Small intestine (tissue), 7 donors: ENCODE measurements around the gene SETD3. TPM values are rescaled to one million over a fixed set of nuclear protein-coding genes. Genes with fewer than 3 reads are reported as not detected.
"Not testable (repeated sequence)": the region's sequence is repeated elsewhere in the genome, so short reads cannot be mapped to it uniquely, and the experiment has no call there.

Experiments used
- DNase-seq, 2 donors: peaks; one replicate each; pipeline versions ENCODE4 v3.0.0 to v3.0.0-alpha.2; 2013
- FAIRE-seq: peaks from 2 replicates; lab custom pipeline; 2012; peaks lifted over from hg19 to GRCh38; lab: Jason Lieb, UNC
- H3K27ac ChIP-seq, 3 donors: one replicate each; pipeline ENCODE4 v1.5.1; 2013; ENCODE audit warnings: low read length in 2 of 3, mild to moderate bottlenecking in 2 of 3, control low read depth in 1 of 3, inconsistent platforms in 1 of 3, low read depth in 1 of 3, moderate library complexity in 1 of 3
- H3K27me3 ChIP-seq, 3 donors: one replicate each; pipeline ENCODE4 v1.6.1; 2013; ENCODE audit warnings: low read length in 3 of 3, inconsistent platforms in 1 of 3; ENCODE audit not compliant: control insufficient read depth in 3 of 3, insufficient read depth in 3 of 3
- H3K36me3 ChIP-seq, 3 donors: one replicate each; pipeline ENCODE4 v1.6.1; 2013; ENCODE audit warnings: low read length in 3 of 3, inconsistent platforms in 1 of 3, low read depth in 1 of 3, mild to moderate bottlenecking in 1 of 3, moderate library complexity in 1 of 3; ENCODE audit not compliant: control insufficient read depth in 3 of 3, insufficient read depth in 2 of 3
- H3K4me1 ChIP-seq, 3 donors: one replicate each; pipeline ENCODE4 v1.6.1; 2013; ENCODE audit warnings: low read length in 2 of 3, inconsistent platforms in 1 of 3, low read depth in 1 of 3, mild to moderate bottlenecking in 1 of 3, moderate library complexity in 1 of 3; ENCODE audit not compliant: control insufficient read depth in 3 of 3, insufficient read depth in 2 of 3
- H3K4me3 ChIP-seq, 3 donors: one replicate each; pipeline ENCODE4 v1.5.1; 2013; ENCODE audit warnings: low read length in 3 of 3, control low read depth in 1 of 3, inconsistent platforms in 1 of 3, low read depth in 1 of 3, mild to moderate bottlenecking in 1 of 3, moderate library complexity in 1 of 3
- H3K9me3 ChIP-seq, 2 donors: one replicate each; pipeline ENCODE4 v1.6.1; 2013; ENCODE audit warnings: low read depth in 1 of 2, low read length in 1 of 2; ENCODE audit not compliant: control insufficient read depth in 2 of 2, insufficient read depth in 1 of 2
- WGBS, 3 donors: extraction: QIAGEN DNeasy Blood & Tissue Kit; methylation state at CpG; one replicate each; pipeline ENCODE4 v1.1.7; 2013; 5-methylcytosine and 5-hydroxymethylcytosine counted together
- polyA plus RNA-seq, 4 donors: library from polyadenylated mRNA; stranded (reverse) in 3 of 4; unstranded in 1 of 4; fragments of 200-250 nt in 3 of 4; fragments of 120-200 nt in 1 of 4; gene quantifications; one replicate each; pipeline versions ENCODE4 v1.2.1 to v1.2.3, GENCODE V29; 2013
- donor health status: healthy with polysubstance abuse.
- donor health status: control.
- donor health status: control.
- donor health status: Bipolar disorder and iron deficiency.
- donor health status: healthy.

Gene SETD3
- polyA plus RNA-seq, 4 donors, result 38.1 to 61.4 (median 50.9) TPM

- Histone ChIP-seq H3K4me1 (no peaks in the 10 kb centered on the region), H3K36me3 (no peaks in the 10 kb centered on the region), H3K9me3 (peaks cover 0 to 8% of the 10 kb centered on the region in 2 donors), H3K27ac (no peak overlapping the region), H3K27me3 (no peaks in the 10 kb centered on the region), H3K4me3 (no peak overlapping the region)
- WGBS, 3 donors, result 84 to 88% (median 86%) methylated on average over 26 of the region's 26 CpGs
- FAIRE-seq, result no peak
- DNase-seq, result no peak
Observed at GRCh38 chr14:99352688-99353280, 127.9 kb downstream of the SETD3 start.

GRCh38 chr14:99351166-99352007 lies 129.3 kb downstream of the SETD3 start:
- WGBS, 3 donors, result 67 to 74% (median 74%) methylated on average over 14 of the region's 14 CpGs
- H3K9me3 ChIP-seq, result peaks cover 0 to 8% of the 10 kb centered on the region in 2 donors
- no peaks in the 10 kb centered on the region for H3K36me3 ChIP-seq
- no peaks in the 10 kb centered on the region for H3K4me1 ChIP-seq
- DNase-seq (no peak), FAIRE-seq (no peak)
- H3K27me3 ChIP-seq, result no peaks in the 10 kb centered on the region
- H3K27ac ChIP-seq, result no peak overlapping the region
- H3K4me3 ChIP-seq, result no peak overlapping the region

- no peaks in the 10 kb centered on the region for H3K27me3 ChIP-seq
- no peaks in the 10 kb centered on the region for H3K4me1 ChIP-seq
- H3K4me3 ChIP-seq, result no peak overlapping the region
- no peak overlapping the region for H3K27ac ChIP-seq
- 85 to 91% (median 87%) methylated on average over 12 of the region's 12 CpGs for WGBS, 3 donors
- H3K9me3 ChIP-seq, result peaks cover 0 to 8% of the 10 kb centered on the region in 2 donors
- no peak for FAIRE-seq
- no peak for DNase-seq
- no peaks in the 10 kb centered on the region for H3K36me3 ChIP-seq
Observed at GRCh38 chr14:99350751-99351150, 129.9 kb downstream of the SETD3 start.

GRCh38 chr14:99349721-99350495 lies 130.8 kb downstream of the SETD3 start:
- no peak overlapping the region for H3K27ac ChIP-seq
- H3K36me3 ChIP-seq, result no peaks in the 10 kb centered on the region
- no peaks in the 10 kb centered on the region for H3K27me3 ChIP-seq
- FAIRE-seq (no peak), DNase-seq (no peak)
- no peak overlapping the region for H3K4me3 ChIP-seq
- no peaks in the 10 kb centered on the region for H3K4me1 ChIP-seq
- peaks cover 0 to 8% of the 10 kb centered on the region in 2 donors for H3K9me3 ChIP-seq
- 85 to 91% (median 91%) methylated on average over 13 of the region's 13 CpGs for WGBS, 3 donors

GRCh38 chr14:99348816-99349614 lies 131.6 kb downstream of the SETD3 start:
- Histone ChIP-seq H3K27ac (no peak overlapping the region), H3K9me3 (peaks cover 0 to 6% of the 10 kb centered on the region in 2 donors), H3K36me3 (no peaks in the 10 kb centered on the region), H3K4me1 (no peaks in the 10 kb centered on the region), H3K4me3 (no peak overlapping the region), H3K27me3 (peaks cover 0 to 2% (median 0%) of the 10 kb centered on the region in 3 donors)
- DNase-seq, result no peak
- no peak for FAIRE-seq
- WGBS, 3 donors, result 84 to 93% (median 85%) methylated on average over 17 to 18 of the region's 18 CpGs

GRCh38 chr14:99348231-99348630 lies 132.4 kb downstream of the SETD3 start:
- DNase-seq, H3K4me3 ChIP-seq, H3K27ac ChIP-seq, H3K9me3 ChIP-seq, H3K4me1 ChIP-seq, FAIRE-seq, H3K27me3 ChIP-seq, H3K36me3 ChIP-seq: not testable (repeated sequence)
- WGBS, 3 donors, result 93 to 94% (median 94%) methylated on average over 31 of the region's 31 CpGs
